ENCODE data around the gene KRT82.

DNA sequence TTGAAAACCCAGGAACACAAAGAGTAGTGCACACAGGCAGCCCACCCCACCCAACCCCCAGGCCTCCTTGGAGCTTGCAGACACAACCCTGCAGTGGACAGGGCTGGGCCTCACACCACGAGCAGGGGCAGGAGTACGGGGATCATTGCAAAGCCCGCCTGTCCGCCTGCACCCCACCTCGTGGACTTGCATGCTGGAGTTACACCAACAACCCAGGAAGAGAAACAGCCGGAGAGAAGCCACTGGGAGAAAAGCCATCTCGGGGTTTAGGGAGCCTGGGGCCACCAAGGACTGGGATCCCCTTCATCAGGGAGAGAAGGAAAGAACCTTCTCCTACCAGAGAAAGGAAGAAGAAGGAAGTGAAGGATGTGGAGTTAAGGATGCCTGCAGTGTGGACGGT, 28.9 kb downstream of the KRT82 start:
- TF ChIP-seq POLR2A (IDR thresholded peaks at IDR 0.05): no peak
- TF ChIP-seq, protein P1, sequence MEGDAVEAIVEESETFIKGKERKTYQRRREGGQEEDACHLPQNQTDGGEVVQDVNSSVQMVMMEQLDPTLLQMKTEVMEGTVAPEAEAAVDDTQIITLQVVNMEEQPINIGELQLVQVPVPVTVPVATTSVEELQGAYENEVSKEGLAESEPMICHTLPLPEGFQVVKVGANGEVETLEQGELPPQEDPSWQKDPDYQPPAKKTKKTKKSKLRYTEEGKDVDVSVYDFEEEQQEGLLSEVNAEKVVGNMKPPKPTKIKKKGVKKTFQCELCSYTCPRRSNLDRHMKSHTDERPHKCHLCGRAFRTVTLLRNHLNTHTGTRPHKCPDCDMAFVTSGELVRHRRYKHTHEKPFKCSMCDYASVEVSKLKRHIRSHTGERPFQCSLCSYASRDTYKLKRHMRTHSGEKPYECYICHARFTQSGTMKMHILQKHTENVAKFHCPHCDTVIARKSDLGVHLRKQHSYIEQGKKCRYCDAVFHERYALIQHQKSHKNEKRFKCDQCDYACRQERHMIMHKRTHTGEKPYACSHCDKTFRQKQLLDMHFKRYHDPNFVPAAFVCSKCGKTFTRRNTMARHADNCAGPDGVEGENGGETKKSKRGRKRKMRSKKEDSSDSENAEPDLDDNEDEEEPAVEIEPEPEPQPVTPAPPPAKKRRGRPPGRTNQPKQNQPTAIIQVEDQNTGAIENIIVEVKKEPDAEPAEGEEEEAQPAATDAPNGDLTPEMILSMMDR (IDR thresholded peaks at IDR 0.05): no peak

Measured in right lobe of liver (tissue), 4 donors.